K562 (cell line): Measurements from ENCODE around the gene PHACTR3. TPM values are rescaled to one million over a fixed set of nuclear protein-coding genes. Genes with fewer than 3 reads are reported as not detected.

ENCODE experiments used
- ATAC-seq: fragments of 200-7000 bp; cut with Tn5 transposase; 3 replicates; pipeline ENCODE4 v1.9.1; 2020; ENCODE audit warnings: moderate library complexity
- BruUV-seq: library from RNA; stranded (reverse); fragments of 400-500 nt; replicated peaks from 2 replicates; lab custom pipeline; 2021; lab: Mats Ljungman, UMichigan
- CTCF ChIA-PET: fragments of 300-600 bp; formaldehyde crosslinking; extraction: SDS; loops from one replicate; lab custom pipeline; 2021; ENCODE audit warnings: low intra/inter-chr PET ratio; lab: Yijun Ruan, JAX
- POLR2A ChIA-PET: fragments of 300-600, 350-650 bp; sonication (Branson Sonifier 250); formaldehyde crosslinking; extraction: SDS; loops from one replicate; lab custom pipeline; 2021; ENCODE audit warnings: antibody characterized with exemption, inconsistent platforms; lab: Yijun Ruan, JAX
- DNase-seq, 4 experiments: peaks; one replicate each; pipeline versions ENCODE4 v3.0.0 to v3.0.0-alpha.2; 2011 to 2018; ENCODE audit warnings: low spot score in 3 of 4, mixed read lengths in 3 of 4; ENCODE audit errors: extremely low read depth in 1 of 4
- FAIRE-seq: peaks from 2 replicates; lab custom pipeline; 2011; peaks lifted over from hg19 to GRCh38; lab: Jason Lieb, UNC
- H2AFZ ChIP-seq: 2 replicates; pipeline ENCODE4 v1.6.0; 2011; ENCODE audit warnings: low read depth, low read length, control low read depth, inconsistent platforms
- H3K27ac ChIP-seq: fragments of 200-600 bp; 3 replicates; pipeline ENCODE4 v1.8.0; 2011; ENCODE audit warnings: low read depth, mild to moderate bottlenecking, control low read depth, inconsistent platforms, low read length, moderate library complexity, mixed read lengths; ENCODE audit errors: extremely low read depth
- H3K27me3 ChIP-seq, 2 experiments: fragments of 300-600 bp in 1 of 2; 2 replicates in 1 of 2; 3 replicates in 1 of 2; pipeline versions ENCODE4 v1.6.0 to v1.8.0; 2011; ENCODE audit warnings: inconsistent platforms in 2 of 2, low read length in 2 of 2, mild to moderate bottlenecking in 1 of 2, mixed read lengths in 1 of 2, moderate library complexity in 1 of 2; ENCODE audit not compliant: control insufficient read depth in 2 of 2, insufficient read depth in 2 of 2
- H3K36me3 ChIP-seq: fragments of 300-600 bp; 3 replicates; pipeline ENCODE4 v1.8.0; 2011; ENCODE audit warnings: mild to moderate bottlenecking, low read length, inconsistent platforms; ENCODE audit not compliant: control insufficient read depth, insufficient read depth
- H3K4me1 ChIP-seq, 2 experiments: fragments of 200-600 bp in 1 of 2; replicated peaks in 1 of 2; 2 replicates in 1 of 2; 3 replicates in 1 of 2; pipeline versions ENCODE4 v1.5.1 to v1.8.0; 2011; ENCODE audit warnings: inconsistent platforms in 2 of 2, low read length in 2 of 2, mild to moderate bottlenecking in 1 of 2, mixed read lengths in 1 of 2, moderate library complexity in 1 of 2; ENCODE audit not compliant: control insufficient read depth in 2 of 2, insufficient read depth in 2 of 2
- H3K4me2 ChIP-seq: 2 replicates; pipeline ENCODE4 v1.6.1; 2011; ENCODE audit warnings: low read length, control low read depth, inconsistent platforms, mixed read lengths; ENCODE audit not compliant: insufficient read depth
- H3K4me3 ChIP-seq: fragments of 200-600 bp; sonication (generic), shearing (Covaris generic); 2 replicates; pipeline ENCODE4 v1.5.1; 2016; ENCODE audit warnings: control low read depth, inconsistent platforms
- H3K79me2 ChIP-seq: fragments of 200-600 bp; 3 replicates; pipeline ENCODE4 v1.8.0; 2011; ENCODE audit warnings: low read length, inconsistent platforms; ENCODE audit not compliant: control insufficient read depth, insufficient read depth
- H3K9ac ChIP-seq, 2 experiments: 2 replicates each; pipeline versions ENCODE4 v1.6.0 to v1.6.1; 2011; ENCODE audit warnings: low read depth in 2 of 2, low read length in 2 of 2, control low read depth in 1 of 2, inconsistent platforms in 1 of 2, mild to moderate bottlenecking in 1 of 2, mixed read lengths in 1 of 2; ENCODE audit not compliant: insufficient read depth in 1 of 2
- H3K9me1 ChIP-seq: one replicate; pipeline ENCODE4 v1.6.0; 2011; ENCODE audit warnings: inconsistent platforms, mild to moderate bottlenecking, low read length, moderate library complexity; ENCODE audit not compliant: control insufficient read depth, insufficient read depth
- H3K9me3 ChIP-seq: replicated peaks from 2 replicates; pipeline ENCODE4 v1.5.1; 2011; ENCODE audit warnings: low read depth, low read length, inconsistent platforms; ENCODE audit not compliant: control insufficient read depth, insufficient read depth
- H4K20me1 ChIP-seq: replicated peaks from 2 replicates; pipeline ENCODE4 v1.6.1; 2011; ENCODE audit warnings: low read length, inconsistent platforms, mixed read lengths; ENCODE audit not compliant: control insufficient read depth, insufficient read depth
- CBX3 ChIP-seq, 2 experiments: IDR thresholded peaks; 1 replicate in 1 of 2; 2 replicates in 1 of 2; pipeline ENCODE4 v1.6.1; 2012; ENCODE audit warnings: inconsistent platforms in 2 of 2, low read length in 2 of 2, borderline replicate concordance in 1 of 2, control low read depth in 1 of 2
- KLF10 ChIP-seq: fragments of 250-450 bp; sonication (Bioruptor Pico); IDR thresholded peaks from 2 replicates; pipeline ENCODE4 v1.6.1; 2021; ENCODE audit warnings: matching md5 sums
- MCM3 ChIP-seq: fragments of 450-650 bp; IDR thresholded peaks from 2 replicates; pipeline ENCODE4 v1.6.1; 2016
- MCM5 ChIP-seq: fragments of 450-650 bp; IDR thresholded peaks from 2 replicates; pipeline ENCODE4 v1.6.1; 2016; ENCODE audit warnings: low read depth
- SMARCB1 ChIP-seq: IDR thresholded peaks from 2 replicates; pipeline ENCODE4 v1.6.1; 2011; ENCODE audit warnings: improper control_type of control experiment, low read depth; ENCODE audit not compliant: insufficient read length
- TOE1 ChIP-seq, 2 experiments: fragments of 450-650 bp in 1 of 2; sonication (generic) in 1 of 2; formaldehyde crosslinking in 1 of 2; IDR thresholded peaks; 2 replicates each; pipeline versions ENCODE4 v1.7.1 to v1.8.0; 2016 to 2022; ENCODE audit warnings: borderline replicate concordance in 2 of 2, mild to moderate bottlenecking in 2 of 2, antibody characterized with exemption in 1 of 2, inconsistent platforms in 1 of 2, low read depth in 1 of 2, missing genetic modification reagents in 1 of 2, moderate library complexity in 1 of 2
- ZBTB8A ChIP-seq: fragments of 450-650 bp; IDR thresholded peaks from 2 replicates; pipeline ENCODE4 v1.6.1; 2018; ENCODE audit warnings: mild to moderate bottlenecking, moderate library complexity; ENCODE audit not compliant: partially characterized antibody
- ZNF589 ChIP-seq: fragments of 200-800 bp; sonication (Bioruptor generic); IDR thresholded peaks from 2 replicates; pipeline ENCODE4 v1.6.1; 2016; ENCODE audit warnings: low read depth, missing genetic modification characterization, missing compliant biosample characterization
- WGBS: fragments of 100-300 bp; shearing (Covaris generic); methylation state at CpG from one replicate; pipeline ENCODE4 v1.1.6; 2016; ENCODE audit warnings: low coverage, mixed read lengths; ENCODE audit not compliant: insufficient coverage; ENCODE audit errors: missing lambda C conversion rate; 5-methylcytosine and 5-hydroxymethylcytosine counted together
- in situ Hi-C: fragments of 300-500 bp; cut with MboI; formaldehyde crosslinking; loops from 4 replicates; pipeline ENCODE4 v1.15.0; 2018; ENCODE audit warnings: inconsistent platforms, mixed read lengths
- intact Hi-C: fragments of 100-400 bp; cut with micrococcal nuclease; formaldehyde crosslinking; loops from 2 replicates; pipeline ENCODE4 v1.14.2; 2022
- polyA plus RNA-seq, 8 experiments: library from polyadenylated mRNA; depleted of rRNA in 4 of 8; stranded (reverse) in 5 of 8; unstranded in 3 of 8; fragments of >200 nt; fragmentation: Nextera tagmentation in 2 of 8; fragmentation: Illumina TruSeq in 1 of 8; extraction: Ambion mirVana in 2 of 8; extraction: Trizol in 1 of 8; gene quantifications; 2 replicates each; pipeline versions ENCODE4 v1.2.1 to v1.2.3, GENCODE V29; 2011 to 2014; ENCODE audit warnings: inconsistent platforms in 1 of 8, missing spikeins in 1 of 8
- total RNA-seq, 7 experiments: library from RNA; depleted of rRNA in 6 of 7; stranded (reverse); fragments of >200 nt in 6 of 7; fragmentation: Illumina TruSeq in 2 of 7; extraction: Trizol in 2 of 7; gene quantifications; 2 replicates each; pipeline versions ENCODE4 v1.2.1 to v1.2.3, GENCODE V29; 2011 to 2021; ENCODE audit warnings: low replicate concordance in 1 of 7

PHACTR3 gene
- total and polyA plus RNA-seq, 9 of the 15 experiments (the other 6 are each of a cell fraction or from before 2014, with no cell fraction given): not detected

DNA sequence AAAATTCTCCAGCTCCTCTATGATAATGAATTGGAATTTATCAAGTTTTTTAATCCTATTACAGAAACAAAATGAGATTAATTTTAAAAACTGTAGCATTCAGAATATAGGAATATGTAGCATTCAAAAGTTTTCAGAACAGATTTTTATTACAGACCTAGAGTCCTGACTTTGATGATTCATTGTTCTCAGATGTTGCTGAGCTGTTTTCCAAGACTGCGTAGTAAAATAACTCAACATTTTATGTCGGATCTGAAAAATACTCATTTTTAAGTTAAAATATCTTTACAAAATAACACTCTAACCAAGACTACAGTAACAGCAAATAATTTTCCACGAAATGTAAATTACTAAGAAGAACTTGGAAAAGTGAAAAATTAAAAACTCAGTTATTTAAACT is 262.0 kb downstream of the PHACTR3 start:
- Histone ChIP-seq H3K36me3 (no peaks in the 10 kb centered on the region), H3K4me2 (no peak overlapping the region), H2AFZ (no peak overlapping the region), H4K20me1 (no peaks in the 10 kb centered on the region; the same call in 1 of the 2 replicates), H3K4me3 (no peak overlapping the region), H3K9ac (no peak overlapping the region), H3K27ac (no peak overlapping the region), H3K9me3 (no peaks in the 10 kb centered on the region), H3K4me1 (no peaks in the 10 kb centered on the region), H3K27me3 (no peaks in the 10 kb centered on the region), H3K9me1 (no peaks in the 10 kb centered on the region), H3K79me2 (no peaks in the 10 kb centered on the region)
- in situ Hi-C loops: no loop called here
- no TSS peak for BruUV-seq
- DNase-seq (no peak), ATAC-seq (no peak), FAIRE-seq (no peak)
- intact Hi-C loops: no loop called here
- ChIA-PET CTCF (no interaction called here), POLR2A (no interaction called here)
- WGBS: 14% methylated on average over 3 of the region's 3 CpGs
- TF ChIP-seq CBX3 (IDR thresholded peaks at IDR 0.05; ENCODE audit: borderline replicate concordance in 1 of 2, low read length in 2 of 2): no peak
- TF ChIP-seq MCM3: no peak
- no peak for TF ChIP-seq ZNF589 (CRISPR knock-in tag)
- no peak for TF ChIP-seq SMARCB1
- TF ChIP-seq KLF10 (CRISPR knock-in tag): no peak
- no peak for TF ChIP-seq ZBTB8A
- TF ChIP-seq MCM5: no peak
- TF ChIP-seq TOE1 (IDR thresholded peaks at IDR 0.05; ENCODE audit: borderline replicate concordance): no peak
- TF ChIP-seq TOE1 (CRISPR knock-in tag; IDR thresholded peaks at IDR 0.05; ENCODE audit: borderline replicate concordance, low read depth): no peak
